Right ventricle myocardium inferior (tissue), 1 donor: ENCODE measurements around the gene EXD1. TPM values are rescaled to one million over a fixed set of nuclear protein-coding genes. Genes with fewer than 3 reads are reported as not detected.
"Not testable (repeated sequence)": the region's sequence is repeated elsewhere in the genome, so short reads cannot be mapped to it uniquely, and the experiment has no call there.

Experiments
- ATAC-seq: fragments of 200-7000 bp; cut with Tn5 transposase; one replicate; pipeline ENCODE4 v1.9.1; 2020; ENCODE audit warnings: mild to moderate bottlenecking, moderate library complexity
- DNase-seq: peaks from one replicate; pipeline ENCODE4 v3.0.0; 2021; ENCODE audit errors: missing footprints
- intact Hi-C: fragments of 100-400 bp; cut with DNase I; formaldehyde crosslinking; loops from one replicate; pipeline ENCODE4 v1.11.0; 2022
- total RNA-seq: library from RNA; stranded (reverse); fragmentation: NEBNext Ultra II Directional; extraction: Animal tissue kit (Norgen Biotek cat#: 25700); gene quantifications from one replicate; pipeline ENCODE4 v1.2.1, GENCODE V29; 2021
- donor health status: DM: no; HTN: yes; CAD: no; lungs with severe emphysema.

EXD1 gene
- total RNA-seq, 1 donor from 2014 or later, result not detected

DNA sequence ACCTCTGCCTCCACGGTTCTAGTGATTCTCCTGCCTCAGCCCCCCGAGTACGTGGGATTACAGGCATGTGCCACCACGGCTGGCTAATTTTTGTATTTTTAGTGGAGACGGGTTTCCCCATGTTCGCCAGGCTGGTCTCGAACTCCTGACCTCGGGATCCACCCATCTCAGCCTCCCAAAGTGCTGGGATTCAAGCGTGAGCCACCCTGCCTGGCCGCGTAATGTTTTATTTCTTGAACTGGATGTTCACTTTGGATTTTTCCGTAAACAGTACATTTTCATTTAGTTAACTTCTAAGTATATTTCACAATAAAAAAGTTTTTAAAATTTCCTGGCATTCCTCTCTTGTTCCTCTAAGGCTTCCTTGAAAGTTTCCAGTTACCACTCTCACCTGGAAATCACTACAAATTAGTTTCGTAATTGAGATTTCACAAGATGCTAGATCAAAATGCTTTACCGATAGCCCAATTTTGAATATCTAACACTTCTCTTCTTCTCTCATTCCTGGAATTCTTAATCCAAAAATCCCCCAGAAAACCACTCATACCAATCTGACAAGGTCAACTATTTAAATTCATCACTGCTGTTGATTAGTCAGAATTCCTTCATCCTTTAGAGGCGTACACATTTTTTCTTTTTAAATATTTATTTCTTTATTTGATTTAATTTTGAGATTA, 69.8 kb downstream of the EXD1 start:
- no peak for DNase-seq
- ATAC-seq, result no peak
- intact Hi-C loops, result no loop called here

GRCh38 chr15:41154412-41154811, 76.1 kb downstream of the EXD1 start:
- intact Hi-C loops, result no loop called here
- ATAC-seq (no peak), DNase-seq (no peak)

DNA sequence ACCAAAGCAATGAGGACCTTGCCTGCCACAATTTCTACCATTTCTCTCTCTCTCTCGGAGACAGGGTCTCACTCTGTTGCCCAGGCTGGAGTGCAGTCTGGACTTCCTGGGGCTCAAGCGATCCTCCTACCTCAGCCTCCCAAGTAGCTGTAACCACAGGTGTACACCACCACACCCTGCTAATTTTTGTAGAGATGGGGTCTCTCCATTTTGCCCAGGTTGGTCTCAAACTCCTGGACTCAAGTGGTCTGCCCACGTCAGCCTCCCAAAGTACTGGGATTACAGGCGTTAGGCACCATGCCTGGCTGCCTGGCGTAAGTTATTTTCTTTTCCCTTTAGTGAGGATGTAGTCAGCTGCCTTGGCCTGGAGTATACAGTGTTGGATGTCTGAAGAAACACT, 76.8 kb downstream of the EXD1 start:
- no peak for DNase-seq
- intact Hi-C loops, result no loop called here
- no peak for ATAC-seq

GRCh38 chr15:41151451-41152005, 79.0 kb downstream of the EXD1 start:
- intact Hi-C loops, result no loop called here

GRCh38 chr15:41150279-41150678, 80.3 kb downstream of the EXD1 start:
- DNase-seq (no peak), ATAC-seq (no peak)
- intact Hi-C loops, result no loop called here

More at GRCh38 chr15:41151451-41152005, 79.0 kb downstream of the EXD1 start:
- DNase-seq (no peak), ATAC-seq (no peak)

GRCh38 chr15:41148065-41148464, 82.5 kb downstream of the EXD1 start:
- ATAC-seq, result no peak
- intact Hi-C loops, result no loop called here
- DNase-seq, result no peak

- ATAC-seq (no peak), DNase-seq (no peak)
- intact Hi-C loops, result no loop called here
Observed at GRCh38 chr15:41139619-41140018, 90.9 kb downstream of the EXD1 start.

DNA sequence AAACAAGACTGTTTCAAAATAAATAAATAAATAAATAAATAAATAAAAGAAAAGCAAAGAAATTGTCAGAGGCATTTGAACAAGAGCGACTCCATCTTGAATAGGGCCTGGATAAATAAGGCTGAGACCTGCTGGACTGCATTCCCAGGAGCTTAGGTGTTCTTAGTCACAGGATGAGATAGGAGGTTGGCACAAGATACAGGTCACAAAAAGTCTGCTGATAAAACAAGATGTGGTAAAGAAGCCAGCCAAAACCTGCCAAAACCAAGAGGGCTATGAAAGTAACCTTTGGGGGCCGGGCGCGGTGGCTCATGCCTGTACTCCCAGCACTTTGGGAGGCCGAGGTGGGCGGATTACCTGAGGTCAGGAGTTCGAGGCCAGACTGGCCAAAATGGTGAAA, 91.4 kb downstream of the EXD1 start:
- intact Hi-C loops, ATAC-seq, DNase-seq: not testable (repeated sequence)

GRCh38 chr15:41135580-41135979, 95.0 kb downstream of the EXD1 start:
- intact Hi-C loops, DNase-seq, ATAC-seq: not testable (repeated sequence)

DNA sequence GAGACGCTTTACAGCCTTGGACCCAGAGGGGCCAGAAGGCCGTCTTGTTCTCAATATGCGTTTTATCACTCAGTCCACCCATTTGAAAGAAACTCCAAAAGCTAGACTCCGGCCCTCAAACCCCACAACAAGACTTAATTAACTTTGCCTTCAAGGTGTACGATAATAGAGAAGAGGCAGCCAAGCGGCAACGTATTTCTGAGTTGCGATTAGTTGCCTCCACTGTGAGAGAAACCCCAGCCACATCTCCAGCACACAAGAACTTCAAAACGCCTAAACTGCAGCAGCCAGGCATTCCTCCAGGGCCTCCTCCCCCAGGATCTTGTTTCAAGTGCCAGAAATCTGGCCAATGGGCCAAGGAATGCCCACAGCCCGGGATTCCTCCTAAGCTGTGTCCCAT, 97.1 kb downstream of the EXD1 start:
- no peak for DNase-seq
- ATAC-seq, result no peak
- intact Hi-C loops, result no loop called here

Other genes starting within 250 kb of the EXD1 start
- 10.7 TPM for gene INO80, start 114.5 kb downstream of the EXD1 start, total RNA-seq
- 123 TPM for gene CHP1, start 511 bp upstream of the EXD1 start, total RNA-seq
- 0.51 TPM for gene OIP5, start 101.8 kb upstream of the EXD1 start, total RNA-seq
- gene NUSAP1, start 102.1 kb upstream of the EXD1 start, total RNA-seq, result 2.2 TPM
- gene NDUFAF1, start 171.7 kb upstream of the EXD1 start, total RNA-seq, result 71.9 TPM
- gene RTF1, start 186.3 kb upstream of the EXD1 start, total RNA-seq, result 20.9 TPM